ENCODE data around the gene ATG5. TPM values are rescaled to one million over a fixed set of nuclear protein-coding genes. Genes with fewer than 3 reads are reported as not detected.
A peak's percentile ranks its signal among the peaks of the same experiment; 100 is the strongest.

ATG5 gene
- total RNA-seq, 3 donors from 2014 or later = 39.4 to 51.6 (median 43.0) TPM

- no peak for TF ChIP-seq CTCF (IDR thresholded peaks at IDR 0.05)
- no peaks in the 10 kb centered on the region for H3K36me3 ChIP-seq (ENCODE audit: low read depth)
- no peaks in the 10 kb centered on the region for H3K9me3 ChIP-seq
- ATAC-seq = no peak
- H3K4me1 ChIP-seq (ENCODE audit: low read depth) = no peaks in the 10 kb centered on the region
- no peak for DNase-seq
- H3K4me3 ChIP-seq = no peak overlapping the region
- intact Hi-C loops (cut with DNase I, micrococcal nuclease) = no loop called here
Measured at GRCh38 chr6:106204961-106205360, 120.6 kb downstream of the ATG5 start.

- DNase-seq = no peak
- no peak overlapping the region for H3K4me3 ChIP-seq
- no peak for TF ChIP-seq CTCF (IDR thresholded peaks at IDR 0.05)
- ATAC-seq = no peak
- peaks cover 1% of the 10 kb centered on the region for H3K4me1 ChIP-seq (ENCODE audit: low read depth)
- intact Hi-C loops (cut with DNase I, micrococcal nuclease) = no loop called here
- H3K9me3 ChIP-seq = no peaks in the 10 kb centered on the region
- no peaks in the 10 kb centered on the region for H3K36me3 ChIP-seq (ENCODE audit: low read depth)
Measured at GRCh38 chr6:106199998-106200397, 125.6 kb downstream of the ATG5 start.

- intact Hi-C loops (cut with DNase I, micrococcal nuclease) = no loop called here
- H3K36me3 ChIP-seq (ENCODE audit: low read depth) = no peaks in the 10 kb centered on the region
- TF ChIP-seq CTCF (IDR thresholded peaks at IDR 0.05) = no peak
- ATAC-seq = no peak
- DNase-seq = no peak
- H3K9me3 ChIP-seq = no peaks in the 10 kb centered on the region
- H3K4me1 ChIP-seq (ENCODE audit: low read depth) = peaks cover 6% of the 10 kb centered on the region
- no peak overlapping the region for H3K4me3 ChIP-seq
Measured at GRCh38 chr6:106199331-106199730, 126.2 kb downstream of the ATG5 start.

GRCh38 chr6:106197441-106197840 lies 128.1 kb downstream of the ATG5 start:
- no peak for DNase-seq
- Histone ChIP-seq H3K9me3 (no peaks in the 10 kb centered on the region), H3K4me1 (ENCODE audit: low read depth) (peaks cover 6% of the 10 kb centered on the region), H3K4me3 (no peak overlapping the region), H3K36me3 (ENCODE audit: low read depth) (no peaks in the 10 kb centered on the region)
- peak; percentile 42 for ATAC-seq
- TF ChIP-seq CTCF (IDR thresholded peaks at IDR 0.05) = no peak
- intact Hi-C loops (cut with DNase I, micrococcal nuclease) = no loop called here

- peaks cover 6% of the 10 kb centered on the region for H3K4me1 ChIP-seq (ENCODE audit: low read depth)
- no peak for TF ChIP-seq CTCF (IDR thresholded peaks at IDR 0.05)
- ATAC-seq (peak; percentile 93), DNase-seq (no peak)
- intact Hi-C loops (cut with DNase I, micrococcal nuclease) = no loop called here
- H3K36me3 ChIP-seq (ENCODE audit: low read depth) = no peaks in the 10 kb centered on the region
- H3K4me3 ChIP-seq = no peak overlapping the region
- H3K9me3 ChIP-seq = no peaks in the 10 kb centered on the region
Measured at GRCh38 chr6:106194949-106195921, 130.3 kb downstream of the ATG5 start.

Measured in mucosa of descending colon (tissue), 3 donors.